NCI-H526 (cell line): Measurements from ENCODE around the gene ETNPPL.
"Not testable (repeated sequence)": the region's sequence is repeated elsewhere in the genome, so short reads cannot be mapped to it uniquely, and the experiment has no call there.

ENCODE experiments used
- DNase-seq, 2 experiments: peaks; one replicate each; lab custom pipeline; 2025; lab: John Stamatoyannopoulos, UW

The ETNPPL gene

DNA sequence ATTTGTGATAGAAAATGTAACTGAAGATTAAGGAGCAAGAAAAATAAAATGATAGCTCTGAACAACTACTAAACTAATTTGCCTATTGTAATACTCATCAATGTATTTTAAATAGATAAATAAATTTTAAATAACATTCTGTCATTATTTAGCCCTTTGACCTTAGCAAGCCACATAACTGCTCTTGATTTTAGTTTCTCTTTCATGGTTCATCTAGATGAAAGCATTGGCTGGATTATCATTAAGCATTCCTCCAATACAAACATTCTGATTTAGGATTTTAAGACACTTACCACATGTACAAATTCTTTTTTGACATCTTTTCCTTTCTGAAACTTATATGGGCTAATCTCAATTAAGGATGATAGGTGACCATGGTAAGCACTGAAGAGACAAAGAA is 8.5 kb downstream of the ETNPPL start:
- no peak for DNase-seq

DNA sequence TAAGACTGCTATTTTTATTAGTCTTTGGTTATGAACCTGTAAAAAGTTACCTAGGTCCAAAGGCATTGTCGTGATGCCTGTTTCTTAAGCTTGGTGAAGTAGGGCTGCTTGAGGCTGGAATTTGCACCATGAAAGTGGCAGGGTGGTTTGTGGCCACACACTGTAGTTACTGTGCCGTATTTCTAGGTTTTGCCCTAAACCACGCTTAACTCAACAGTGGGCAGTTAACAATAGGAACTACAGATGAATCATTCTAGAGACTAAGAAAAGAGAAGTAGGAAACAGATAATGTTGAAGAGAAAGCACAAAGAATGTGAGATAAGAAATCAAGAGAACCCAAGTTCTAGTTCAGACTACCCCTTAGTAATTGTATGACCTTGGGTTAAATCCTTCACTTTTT is 11.5 kb downstream of the ETNPPL start:
- DNase-seq: no peak

DNA sequence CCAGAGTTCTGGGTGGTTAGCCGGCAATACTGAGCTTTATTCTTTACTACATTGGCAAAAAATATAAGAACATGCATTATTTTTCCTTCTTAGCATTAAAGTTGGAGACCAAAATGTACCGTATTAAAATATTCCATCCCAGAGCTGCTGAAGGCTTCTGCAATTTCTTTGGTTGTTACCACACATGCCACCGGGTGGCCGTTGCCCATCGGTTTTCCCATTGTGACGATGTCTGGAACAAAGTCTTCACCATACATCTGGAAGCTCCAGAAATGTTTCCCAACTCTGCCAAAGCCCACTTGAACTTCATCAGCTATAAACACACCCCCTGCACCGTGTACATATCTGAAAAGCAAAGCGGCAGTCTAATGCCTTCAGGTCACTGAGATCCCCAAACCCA is 13.7 kb downstream of the ETNPPL start:
- DNase-seq: no peak

DNA sequence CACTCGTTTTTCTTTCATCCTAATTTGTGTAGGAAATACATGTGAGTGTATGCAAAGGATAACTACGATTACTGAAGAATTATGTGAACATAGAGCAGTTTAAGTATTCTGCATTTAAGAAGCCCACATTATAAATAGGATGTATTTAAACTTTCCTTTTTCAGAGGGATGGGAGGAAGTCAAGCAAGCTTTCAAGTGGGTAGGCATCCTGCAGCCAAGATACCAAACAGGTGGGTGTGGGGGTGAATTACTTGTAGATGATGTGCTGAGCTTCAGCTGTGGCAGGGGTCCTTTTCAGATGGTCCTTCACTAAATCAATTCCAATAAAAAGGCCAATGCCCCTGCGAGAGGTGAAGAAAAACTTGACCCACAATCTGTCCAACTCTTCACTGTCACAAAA is 16.3 kb downstream of the ETNPPL start:
- no peak for DNase-seq

DNA sequence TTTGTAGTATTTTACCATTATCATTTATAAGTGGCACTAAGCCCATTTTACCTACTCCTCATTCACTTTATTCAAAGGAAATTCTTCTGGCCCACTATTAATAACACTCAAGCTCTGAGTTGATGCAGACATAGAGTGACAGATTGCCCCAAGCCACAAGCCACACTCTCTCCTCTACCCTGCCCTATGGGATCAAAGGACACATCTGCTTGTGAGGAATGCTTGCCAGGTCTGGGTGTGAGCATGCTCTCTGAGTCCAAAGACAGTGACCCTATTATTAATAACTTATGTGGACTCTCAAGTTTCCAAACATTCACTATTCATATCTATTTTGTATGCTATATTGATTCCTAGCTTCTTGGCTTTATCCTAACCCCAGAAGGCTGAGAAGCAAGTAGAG is 18.5 kb downstream of the ETNPPL start:
- DNase-seq: no peak

DNA sequence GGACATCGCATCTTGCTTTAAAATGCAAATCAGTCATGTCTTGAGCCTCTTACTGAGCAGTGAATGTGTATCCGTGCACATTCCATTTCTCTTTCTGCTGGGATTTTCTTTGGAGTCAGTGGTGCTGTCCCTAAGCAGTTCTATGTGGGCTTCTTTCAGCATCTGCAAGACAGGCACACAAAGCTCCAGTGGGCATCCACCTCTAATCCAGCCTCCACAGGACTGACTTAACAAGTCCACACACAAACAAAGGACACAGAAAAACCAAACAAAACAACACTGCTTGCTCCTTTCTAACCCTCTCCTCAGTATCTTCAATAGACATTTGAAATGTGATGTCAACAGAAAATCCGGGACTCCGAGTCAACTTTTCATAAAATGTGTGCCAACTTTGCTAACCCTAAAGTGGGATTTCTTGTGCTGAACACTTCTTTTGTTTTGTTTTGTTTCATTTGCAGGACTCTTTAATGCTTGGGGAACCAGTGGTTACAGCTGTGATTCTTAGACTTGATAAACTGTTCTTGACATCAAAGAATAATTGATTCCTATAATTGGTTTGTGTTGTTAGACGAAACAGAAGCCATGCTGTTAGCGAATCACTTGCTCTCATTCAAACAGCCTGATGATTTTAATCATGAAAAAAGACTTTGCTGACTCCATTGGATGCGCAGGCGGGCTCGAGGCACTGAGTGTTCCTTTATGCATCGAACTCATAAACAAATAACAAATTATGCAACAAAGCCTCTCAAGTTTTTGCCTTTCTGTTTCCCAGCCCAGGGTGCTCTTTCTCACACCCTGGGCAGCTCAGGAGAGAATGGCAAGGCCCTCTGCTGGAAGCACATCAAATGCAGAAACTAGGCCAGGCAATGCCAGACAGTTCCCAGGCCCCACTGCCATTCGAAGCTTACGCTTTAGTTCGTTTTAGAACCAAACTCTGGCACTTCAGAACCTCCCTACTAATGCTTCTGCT is 20.1 kb downstream of the ETNPPL start:
- DNase-seq: no peak

DNA sequence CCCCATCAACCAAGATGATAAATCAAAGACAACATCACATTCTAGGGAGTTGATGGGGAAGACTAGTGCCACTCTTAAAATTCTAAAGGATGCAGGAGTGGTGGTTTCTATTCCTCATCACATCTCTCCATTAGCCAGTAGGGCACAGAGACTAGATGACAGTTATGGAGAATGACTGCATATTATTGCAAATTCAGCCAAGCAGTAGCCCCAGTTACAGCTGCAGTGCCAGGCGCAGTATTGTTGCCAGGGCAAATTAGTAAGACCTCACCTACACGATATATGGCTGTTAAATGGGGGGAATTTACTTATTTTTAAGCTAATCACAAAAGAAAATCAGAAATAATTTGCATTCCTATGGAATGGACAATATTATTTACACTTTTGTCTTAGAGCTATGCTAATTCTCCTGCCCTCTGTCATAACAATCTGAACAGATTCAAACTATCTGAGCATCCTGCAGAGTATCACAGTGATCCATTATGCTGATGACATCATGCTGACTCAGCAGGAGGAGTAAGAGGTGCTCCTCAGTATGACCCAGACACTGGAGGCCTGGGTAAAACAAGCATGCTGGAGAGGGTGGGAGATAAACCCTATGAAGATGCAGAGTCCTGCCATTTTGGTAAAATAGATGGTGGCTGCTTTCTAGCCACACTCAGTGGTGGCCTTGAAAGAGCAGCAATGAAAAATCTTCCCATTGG is 24.7 kb downstream of the ETNPPL start:
- no peak for DNase-seq

DNA sequence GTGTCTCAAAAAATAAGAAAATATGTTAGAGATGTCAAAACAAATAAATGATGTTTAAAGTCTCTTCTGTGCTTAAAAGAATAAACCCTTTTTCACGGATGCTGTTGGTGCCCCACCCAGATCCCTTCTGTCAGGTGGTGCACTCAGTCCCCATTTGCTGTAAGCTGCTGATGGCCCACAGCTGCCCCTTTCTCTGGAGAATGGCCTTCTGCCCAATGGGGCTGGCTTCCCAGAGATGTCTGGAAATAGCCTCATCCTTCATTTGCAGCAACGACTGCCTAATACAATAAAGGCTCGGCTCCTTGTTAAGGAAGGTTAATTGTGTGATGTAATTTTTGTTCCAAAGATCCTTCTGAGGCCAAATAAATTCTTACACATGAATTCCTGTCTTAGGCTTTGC is 31.8 kb downstream of the ETNPPL start:
- DNase-seq: no peak

DNA sequence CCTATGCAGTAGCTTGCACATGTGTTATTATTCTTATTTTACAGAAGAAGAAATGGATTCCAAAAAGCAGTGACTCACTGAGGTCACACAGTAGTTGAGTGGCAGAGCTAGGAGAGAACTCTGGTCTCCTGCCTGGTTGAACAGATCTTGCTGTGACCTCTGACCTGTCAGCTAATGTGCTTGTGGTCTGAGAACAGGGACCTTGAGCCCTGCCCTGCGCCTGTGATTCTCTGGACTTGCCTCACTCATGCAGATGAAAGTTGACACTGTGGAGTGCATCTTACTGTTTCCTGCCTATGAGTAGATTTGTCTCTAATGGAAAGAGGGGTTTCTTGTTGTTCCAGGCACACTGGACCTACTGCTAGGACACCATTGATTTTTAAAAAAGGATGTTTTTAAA is 32.3 kb downstream of the ETNPPL start:
- DNase-seq: no peak

DNA sequence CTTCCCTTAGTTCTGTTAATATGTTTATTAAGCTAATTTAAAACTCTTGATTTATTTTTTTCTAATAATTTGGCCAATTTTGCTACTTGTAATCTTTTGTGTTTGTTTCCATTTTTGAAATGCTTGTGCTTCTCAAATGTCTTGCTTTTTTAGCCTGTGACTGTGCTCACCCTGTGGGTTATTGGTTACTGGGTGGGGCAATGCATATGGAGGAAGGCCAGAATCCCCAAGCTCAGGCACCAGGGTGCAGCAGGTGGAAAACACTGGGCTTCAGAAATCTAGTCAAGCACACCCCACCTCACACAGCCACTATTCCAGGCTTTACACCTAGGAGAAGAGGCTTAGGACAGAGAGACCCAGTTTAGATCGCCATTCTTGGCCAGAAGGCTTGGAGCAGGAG is 33.1 kb downstream of the ETNPPL start:
- no peak for DNase-seq

DNA sequence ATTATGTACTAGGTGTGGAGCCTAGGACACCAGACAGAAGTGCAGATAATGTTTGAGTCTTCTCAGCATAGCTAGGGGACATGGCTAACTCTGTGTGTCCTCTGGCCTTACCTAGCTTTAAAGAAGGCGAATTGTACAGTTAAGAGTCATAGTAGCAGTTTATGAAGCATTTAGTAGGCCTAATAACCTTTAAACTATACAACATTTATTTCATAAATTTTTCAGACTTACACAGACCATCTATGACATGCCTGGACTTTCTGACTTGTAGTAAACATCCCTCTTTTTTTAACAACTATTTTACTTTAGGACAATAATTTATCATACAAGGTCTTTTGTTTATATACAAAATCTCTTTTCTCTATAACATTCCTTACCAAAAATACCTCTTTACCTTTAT is 37.4 kb downstream of the ETNPPL start:
- DNase-seq: no peak

DNA sequence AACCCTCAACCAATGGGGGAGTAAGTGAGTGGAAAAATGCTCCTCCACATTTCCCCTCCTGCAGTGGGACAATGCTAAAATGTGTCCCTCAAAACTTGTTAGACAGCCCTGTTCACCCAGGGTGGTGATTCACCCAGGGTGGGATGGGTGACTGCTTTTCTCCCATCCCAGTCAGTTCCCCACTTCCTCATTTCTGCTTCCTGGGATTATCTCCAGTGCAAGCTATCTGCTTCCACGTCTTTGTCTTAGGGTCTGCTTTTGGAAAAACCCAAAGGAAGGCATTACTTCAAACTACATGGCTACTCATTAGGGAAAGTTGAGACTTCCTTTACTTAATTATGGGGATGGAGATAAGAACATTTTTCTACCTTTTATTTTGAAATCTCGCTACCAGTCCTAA is 45.5 kb downstream of the ETNPPL start:
- no peak for DNase-seq

DNA sequence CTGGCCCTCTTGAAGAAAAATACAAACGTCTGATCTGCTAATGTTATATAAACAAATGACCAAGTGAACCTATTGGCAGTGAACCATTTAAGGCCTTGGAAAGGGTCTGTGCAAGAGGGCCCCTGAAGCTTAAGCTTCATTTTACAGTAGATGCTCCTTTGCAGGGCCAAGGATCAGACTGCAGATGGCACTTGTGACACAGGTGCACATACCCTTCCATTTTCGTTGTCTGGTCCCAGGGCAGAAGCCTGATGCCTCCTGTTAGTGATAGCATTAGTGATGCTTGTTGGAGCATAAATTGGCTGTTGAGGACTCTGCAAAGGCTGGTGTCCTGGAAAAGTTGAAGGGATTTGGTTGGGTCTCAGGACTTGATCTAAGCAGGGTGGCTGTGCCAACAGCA is 46.5 kb downstream of the ETNPPL start:
- no peak for DNase-seq

DNA sequence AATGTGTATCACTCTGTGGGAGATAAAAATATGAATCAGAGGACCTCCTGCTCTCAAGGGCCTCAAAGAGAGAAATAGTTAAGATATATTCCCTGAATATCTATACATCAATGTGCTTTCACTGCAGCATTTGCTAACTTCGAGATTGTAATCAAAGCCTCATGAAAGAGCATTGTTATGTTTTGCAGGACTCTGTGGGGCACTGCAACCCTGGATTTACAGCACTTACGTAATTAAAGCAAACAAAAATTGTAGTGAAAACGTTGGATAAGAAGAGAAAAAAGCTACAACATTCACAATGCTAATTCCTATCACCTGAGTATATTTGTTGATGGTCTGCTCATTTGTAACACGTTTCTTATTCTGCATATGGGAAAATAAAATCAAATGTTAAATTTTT is 48.0 kb downstream of the ETNPPL start:
- no peak for DNase-seq

DNA sequence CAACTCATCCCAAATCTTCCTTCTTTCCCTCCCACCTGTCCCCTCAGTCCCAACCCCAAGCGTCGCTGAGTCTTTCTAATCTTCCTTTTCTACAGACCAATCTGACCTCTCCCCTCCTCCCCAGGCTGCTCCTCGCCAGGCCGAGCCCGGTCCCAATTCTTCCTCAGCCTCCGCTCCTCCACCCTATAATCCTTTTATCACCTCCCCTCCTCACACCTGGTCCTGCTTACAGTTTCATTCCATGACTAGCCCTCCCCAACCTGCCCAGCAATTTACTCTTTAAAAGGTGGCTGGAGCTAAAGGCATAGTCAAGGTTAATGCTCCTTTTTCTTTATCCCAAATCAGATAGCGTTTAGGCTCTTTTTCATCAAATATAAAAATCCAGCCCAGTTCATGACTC is 52.3 kb downstream of the ETNPPL start:
- not testable (repeated sequence) for DNase-seq

DNA sequence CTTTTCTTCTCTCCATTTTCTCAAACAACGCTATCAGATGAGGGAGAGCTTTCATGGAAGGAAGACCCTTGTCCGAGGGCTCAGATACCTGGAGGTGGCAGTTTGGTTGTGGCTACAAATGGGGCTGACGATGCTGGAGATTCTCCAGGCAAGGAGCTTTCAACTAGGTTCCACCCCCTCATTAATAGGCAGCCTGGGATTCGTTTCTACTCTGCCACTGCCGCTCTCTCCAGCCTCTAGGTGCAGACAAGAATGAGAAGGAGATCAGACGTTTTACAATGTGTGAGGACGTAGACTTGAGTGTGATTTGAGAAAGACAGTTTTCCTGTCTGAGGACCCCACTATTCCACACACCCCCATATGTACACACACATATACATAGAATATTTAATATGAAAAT is 53.1 kb downstream of the ETNPPL start:
- DNase-seq: no peak

DNA sequence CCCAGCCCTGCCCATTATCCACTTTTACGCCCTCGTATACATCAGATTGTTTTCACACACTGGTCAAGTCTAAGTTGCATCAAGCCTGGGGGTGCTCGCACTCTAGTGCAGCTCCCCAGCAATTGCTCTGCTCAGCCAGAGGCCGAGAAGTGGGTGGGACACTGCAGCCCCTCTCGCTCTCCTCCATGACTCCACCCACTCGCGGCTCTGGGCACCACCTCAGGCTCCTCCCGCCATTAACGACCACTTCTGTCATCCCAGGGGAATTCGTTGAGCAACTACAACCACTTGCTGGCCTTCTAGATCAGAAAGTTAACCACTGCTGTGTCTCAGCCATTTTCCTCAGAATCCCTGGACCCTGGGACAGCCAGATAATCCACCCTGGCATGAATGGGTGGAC is 53.6 kb downstream of the ETNPPL start:
- no peak for DNase-seq

DNA sequence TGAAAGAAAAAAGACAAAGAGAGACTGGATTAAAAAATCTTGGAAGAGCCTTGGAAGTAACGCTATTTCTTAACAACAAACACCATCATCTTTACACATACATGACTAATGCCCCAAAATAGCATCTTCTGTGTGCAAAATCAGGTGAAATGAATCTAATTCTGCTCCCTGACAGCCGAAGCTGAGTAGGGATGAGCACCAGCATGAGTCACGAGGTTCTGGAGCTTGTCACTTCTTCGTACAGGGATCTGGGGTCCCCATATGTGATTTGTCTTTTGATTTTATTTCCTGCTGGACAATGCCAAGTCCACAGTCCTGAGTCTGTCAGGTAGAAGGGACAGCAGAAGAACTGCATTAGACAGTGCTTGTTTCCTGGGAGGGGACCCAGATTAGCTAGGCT is 56.6 kb downstream of the ETNPPL start:
- no peak for DNase-seq

DNA sequence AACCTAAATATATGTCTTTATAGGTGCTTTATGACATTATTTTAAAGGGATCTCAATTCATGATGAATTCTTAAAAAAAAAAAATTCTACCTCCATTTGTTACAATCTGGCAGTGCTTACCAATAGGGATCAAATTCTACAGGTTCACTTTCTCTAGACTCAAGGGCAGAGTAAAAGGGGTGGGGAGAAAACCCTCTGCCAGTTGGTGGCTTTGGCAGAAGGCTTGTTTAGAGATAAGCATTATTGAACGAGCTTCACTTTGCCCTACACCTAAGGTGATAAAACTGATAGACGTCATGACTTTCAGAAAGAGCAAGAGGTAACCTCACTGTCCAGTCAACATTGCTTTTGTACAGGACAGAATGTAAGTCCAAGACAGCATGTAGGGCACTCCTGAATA is 58.9 kb downstream of the ETNPPL start:
- no peak for DNase-seq

DNA sequence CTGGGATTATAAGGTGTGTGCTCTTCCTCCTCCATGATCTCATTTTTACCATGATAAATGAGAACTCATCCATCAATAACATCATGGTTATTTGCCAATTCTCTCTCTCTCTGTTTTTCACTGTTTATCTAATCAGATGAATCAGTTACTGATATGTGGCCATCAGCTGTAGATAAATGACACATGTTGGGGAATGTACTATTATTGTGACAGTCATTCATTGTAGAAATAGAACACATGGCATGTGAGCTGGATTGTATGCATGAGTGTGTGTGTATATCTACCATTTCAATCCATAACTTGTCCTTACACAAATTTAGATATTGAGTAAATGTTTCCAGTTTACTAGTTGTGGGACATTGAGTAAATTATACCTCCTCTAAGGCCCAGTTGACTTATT is 59.5 kb downstream of the ETNPPL start:
- no peak for DNase-seq

DNA sequence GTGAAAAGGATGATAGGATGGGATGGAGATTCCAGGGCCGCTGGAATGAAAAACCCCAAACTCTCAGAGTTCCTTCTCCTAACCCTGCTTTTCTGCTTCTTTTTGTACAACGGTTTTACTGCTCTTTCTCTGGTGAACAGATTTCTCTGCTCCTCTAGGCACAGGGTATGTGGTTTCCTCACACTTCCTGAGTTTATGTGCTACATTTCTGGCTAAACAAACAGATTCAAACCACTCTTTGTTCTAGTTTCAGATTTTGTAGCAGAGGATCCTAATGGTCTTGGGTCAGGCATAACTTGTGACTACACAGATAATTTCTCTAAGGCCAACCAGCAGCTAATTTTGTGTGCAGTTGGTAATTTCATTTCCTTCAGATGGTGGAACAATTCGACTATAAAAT is 59.9 kb downstream of the ETNPPL start:
- no peak for DNase-seq

DNA sequence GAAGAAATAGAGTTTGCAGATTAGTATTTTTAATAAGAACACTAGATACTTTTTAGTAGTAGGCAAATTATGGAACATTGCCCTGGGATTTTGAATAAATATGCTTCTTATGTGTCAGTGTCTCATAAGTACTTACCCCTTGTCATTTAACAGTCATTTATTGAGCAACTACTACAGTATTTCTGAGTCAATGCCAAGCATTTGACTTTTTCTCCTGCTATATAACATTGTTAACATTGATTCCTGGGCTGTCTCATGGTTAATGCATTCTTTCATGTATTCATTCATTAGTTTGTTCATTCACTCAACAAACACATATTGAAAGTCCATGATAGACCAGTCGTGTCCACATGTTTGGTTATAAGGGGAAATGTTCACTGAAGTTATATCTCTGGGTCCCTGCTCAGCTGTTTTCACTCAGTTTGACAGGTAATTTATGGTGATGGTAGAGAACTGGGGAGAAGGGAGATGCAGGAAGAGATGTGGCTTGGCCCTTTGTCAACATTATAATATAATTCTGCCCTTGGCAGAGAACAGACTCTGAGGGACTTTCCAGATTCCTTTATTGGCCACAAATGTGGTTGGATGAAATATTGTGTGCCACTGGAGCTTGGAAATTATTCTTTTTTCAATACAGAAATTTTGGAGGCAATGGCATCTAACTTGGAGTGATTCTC is 62.6 kb downstream of the ETNPPL start:
- DNase-seq: no peak

DNA sequence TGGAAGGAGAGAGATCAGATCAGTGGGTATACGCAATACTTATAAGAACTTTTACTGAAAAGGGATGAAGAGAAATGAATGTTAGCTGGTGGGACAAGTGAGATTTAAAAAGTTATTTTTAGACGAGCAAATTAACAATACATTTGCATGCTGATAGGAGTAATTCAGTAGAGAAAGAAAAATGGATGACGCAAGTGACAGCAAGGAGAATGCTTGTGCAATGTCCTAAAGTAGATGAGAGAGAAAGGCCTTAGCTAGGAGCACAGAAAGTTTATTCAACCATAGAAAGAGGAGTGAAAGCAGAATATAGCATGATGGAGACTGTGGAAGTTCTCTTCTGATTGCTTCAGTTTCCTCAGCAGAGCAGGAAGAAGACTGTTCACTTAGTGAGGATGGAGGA is 66.7 kb downstream of the ETNPPL start:
- no peak for DNase-seq
